ENCODE data around the gene HES7.

The HES7 gene

GRCh38 chr17:8122924-8123694 lies 797 bp downstream of the HES7 start (continued):
- TF ChIP-seq, protein P1, sequence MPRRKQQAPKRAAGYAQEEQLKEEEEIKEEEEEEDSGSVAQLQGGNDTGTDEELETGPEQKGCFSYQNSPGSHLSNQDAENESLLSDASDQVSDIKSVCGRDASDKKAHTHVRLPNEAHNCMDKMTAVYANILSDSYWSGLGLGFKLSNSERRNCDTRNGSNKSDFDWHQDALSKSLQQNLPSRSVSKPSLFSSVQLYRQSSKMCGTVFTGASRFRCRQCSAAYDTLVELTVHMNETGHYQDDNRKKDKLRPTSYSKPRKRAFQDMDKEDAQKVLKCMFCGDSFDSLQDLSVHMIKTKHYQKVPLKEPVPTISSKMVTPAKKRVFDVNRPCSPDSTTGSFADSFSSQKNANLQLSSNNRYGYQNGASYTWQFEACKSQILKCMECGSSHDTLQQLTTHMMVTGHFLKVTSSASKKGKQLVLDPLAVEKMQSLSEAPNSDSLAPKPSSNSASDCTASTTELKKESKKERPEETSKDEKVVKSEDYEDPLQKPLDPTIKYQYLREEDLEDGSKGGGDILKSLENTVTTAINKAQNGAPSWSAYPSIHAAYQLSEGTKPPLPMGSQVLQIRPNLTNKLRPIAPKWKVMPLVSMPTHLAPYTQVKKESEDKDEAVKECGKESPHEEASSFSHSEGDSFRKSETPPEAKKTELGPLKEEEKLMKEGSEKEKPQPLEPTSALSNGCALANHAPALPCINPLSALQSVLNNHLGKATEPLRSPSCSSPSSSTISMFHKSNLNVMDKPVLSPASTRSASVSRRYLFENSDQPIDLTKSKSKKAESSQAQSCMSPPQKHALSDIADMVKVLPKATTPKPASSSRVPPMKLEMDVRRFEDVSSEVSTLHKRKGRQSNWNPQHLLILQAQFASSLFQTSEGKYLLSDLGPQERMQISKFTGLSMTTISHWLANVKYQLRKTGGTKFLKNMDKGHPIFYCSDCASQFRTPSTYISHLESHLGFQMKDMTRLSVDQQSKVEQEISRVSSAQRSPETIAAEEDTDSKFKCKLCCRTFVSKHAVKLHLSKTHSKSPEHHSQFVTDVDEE (CRISPR knock-in tag; IDR thresholded peaks at IDR 0.05), result no peak
- no peak for TF ChIP-seq TCF4 (CRISPR knock-in tag; IDR thresholded peaks at IDR 0.05; ENCODE audit: borderline replicate concordance)

GRCh38 chr17:8122422-8122923 lies 1.4 kb downstream of the HES7 start:
- TF ChIP-seq ZFP3 (CRISPR knock-in tag; IDR thresholded peaks at IDR 0.05) (no peak), SNAI2 (CRISPR knock-in tag; IDR thresholded peaks at IDR 0.05) (no peak), ZNF565 (CRISPR knock-in tag; conservative IDR thresholded peaks at IDR 0.05; ENCODE audit: low read depth) (no peak), CSRNP3 (CRISPR knock-in tag; IDR thresholded peaks at IDR 0.05) (no peak), BACH2 (CRISPR knock-in tag; IDR thresholded peaks at IDR 0.05; ENCODE audit: borderline replicate concordance) (no peak), RARB (CRISPR knock-in tag; IDR thresholded peaks at IDR 0.05) (no peak), OSR1 (CRISPR knock-in tag; IDR thresholded peaks at IDR 0.05) (no peak), TCF4 (CRISPR knock-in tag; IDR thresholded peaks at IDR 0.05; ENCODE audit: borderline replicate concordance) (no peak), POU6F1 (CRISPR knock-in tag; IDR thresholded peaks at IDR 0.05; ENCODE audit: borderline replicate concordance, low read depth) (no peak), ZNF70 (CRISPR knock-in tag; IDR thresholded peaks at IDR 0.05) (no peak), ZC3H10 (CRISPR knock-in tag; IDR thresholded peaks at IDR 0.05) (no peak), ZNF8 (CRISPR knock-in tag; IDR thresholded peaks at IDR 0.05) (no peak), ARNTL (CRISPR knock-in tag; IDR thresholded peaks at IDR 0.05; ENCODE audit: borderline replicate concordance, low read depth) (no peak), CSDC2 (CRISPR knock-in tag; IDR thresholded peaks at IDR 0.05) (no peak), PPARA (CRISPR knock-in tag; IDR thresholded peaks at IDR 0.05; ENCODE audit: borderline replicate concordance) (no peak), PATZ1 (CRISPR knock-in tag; IDR thresholded peaks at IDR 0.05; ENCODE audit: borderline replicate concordance) (no peak), ISL1 (CRISPR knock-in tag; IDR thresholded peaks at IDR 0.05) (no peak)
- TF ChIP-seq, protein P1 (CRISPR knock-in tag; IDR thresholded peaks at IDR 0.05), result no peak
- ATAC-seq, result no peak
